ENCODE measurements around the gene BMP15. TPM values are rescaled to one million over a fixed set of nuclear protein-coding genes. Genes with fewer than 3 reads are reported as not detected.

BMP15 gene
- total RNA-seq, 2 experiments from 2014 or later, result not detected

DNA sequence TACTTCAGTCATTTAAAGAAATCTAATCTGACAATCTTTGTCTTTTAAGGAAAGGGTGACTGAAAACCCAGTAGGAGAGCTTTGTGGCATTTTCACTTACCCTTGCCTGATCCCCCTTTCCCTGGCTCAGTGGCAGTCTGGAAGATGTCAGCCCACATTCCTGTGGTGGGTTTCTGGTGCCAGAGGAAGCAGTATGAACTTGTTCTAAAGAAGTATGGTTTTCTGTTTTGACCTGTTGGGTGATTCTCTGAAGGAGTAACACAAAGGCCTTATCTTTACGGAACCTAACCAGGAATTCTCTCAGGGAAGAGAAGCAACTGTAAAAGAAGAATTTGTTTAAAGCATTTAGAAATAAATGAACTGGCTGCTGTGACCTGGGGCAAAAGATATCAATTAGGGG is 41.9 kb downstream of the BMP15 start:
- H3K27ac ChIP-seq (ENCODE audit: low read depth in 1 of 2, low read length in 2 of 2), result no peak overlapping the region
- POLR2A ChIA-PET, result no interaction called here
- H3K36me3 ChIP-seq (ENCODE audit: insufficient read depth, low read length), result no peaks in the 10 kb centered on the region
- ATAC-seq (ENCODE audit: poor library complexity) (no peak), DNase-seq (no peak)
- peaks cover 0 to 4% of the 10 kb centered on the region in 2 experiments for H3K27me3 ChIP-seq (ENCODE audit: control insufficient read depth in 1 of 2, insufficient read depth in 2 of 2, low read length in 2 of 2)
- H3K4me3 ChIP-seq (ENCODE audit: low read length), result no peak overlapping the region
- Mint-ChIP-seq H3K27me3 (peaks cover 13% of the 10 kb centered on the region), H3K4me1 (ENCODE audit: low read depth) (no peaks in the 10 kb centered on the region), H3K4me3 (no peak overlapping the region), H3K36me3 (ENCODE audit: low read depth) (no peaks in the 10 kb centered on the region), H3K27ac (no peak overlapping the region), H3K9me3 (no peaks in the 10 kb centered on the region)
- intact Hi-C loops (cut with DNase I, micrococcal nuclease), result no loop called here
- no peak for TF ChIP-seq CTCF (IDR thresholded peaks at IDR 0.05)
- CTCF ChIA-PET, result no interaction called here
- H3K4me1 ChIP-seq (ENCODE audit: insufficient read depth, low read length), result no peaks in the 10 kb centered on the region
- no peaks in the 10 kb centered on the region for H3K9me3 ChIP-seq (ENCODE audit: control insufficient read depth in 1 of 2, insufficient read depth in 1 of 2, low read length in 2 of 2)

DNA sequence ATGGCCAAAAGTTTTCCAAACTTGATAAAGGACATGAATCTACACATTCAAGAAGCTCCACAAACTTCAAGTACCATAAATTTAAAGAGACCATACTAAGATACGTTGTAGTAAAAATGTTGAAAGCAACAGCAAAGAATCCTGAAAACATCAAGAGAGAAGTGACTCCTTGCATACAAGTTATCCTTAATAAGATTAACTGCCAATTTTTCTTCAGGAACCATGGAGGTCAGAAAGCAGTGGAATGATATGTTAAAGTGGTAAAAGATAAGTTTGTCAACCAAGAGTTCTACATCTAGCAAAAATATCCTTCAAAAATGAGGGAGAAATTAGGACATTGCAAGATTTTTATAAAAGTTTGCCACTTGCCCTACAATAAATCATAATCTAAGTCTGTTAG is 43.3 kb downstream of the BMP15 start:
- Histone ChIP-seq H3K36me3 (ENCODE audit: insufficient read depth, low read length) (no peaks in the 10 kb centered on the region), H3K4me1 (ENCODE audit: insufficient read depth, low read length) (no peaks in the 10 kb centered on the region), H3K27me3 (ENCODE audit: control insufficient read depth in 1 of 2, insufficient read depth in 2 of 2, low read length in 2 of 2) (peaks cover 0 to 4% of the 10 kb centered on the region in 2 experiments), H3K4me3 (ENCODE audit: low read length) (no peak overlapping the region), H3K9me3 (ENCODE audit: control insufficient read depth in 1 of 2, insufficient read depth in 1 of 2, low read length in 2 of 2) (no peaks in the 10 kb centered on the region), H3K27ac (ENCODE audit: low read depth in 1 of 2, low read length in 2 of 2) (no peak overlapping the region)
- no peak for TF ChIP-seq CTCF (IDR thresholded peaks at IDR 0.05)
- H3K9me3 Mint-ChIP-seq, result no peaks in the 10 kb centered on the region
- no peaks in the 10 kb centered on the region for H3K36me3 Mint-ChIP-seq (ENCODE audit: low read depth)
- H3K27me3 Mint-ChIP-seq, result peaks cover 13% of the 10 kb centered on the region
- CTCF ChIA-PET, result no interaction called here
- H3K27ac Mint-ChIP-seq, result no peak overlapping the region
- no peak for DNase-seq
- POLR2A ChIA-PET, result no interaction called here
- intact Hi-C loops (cut with DNase I, micrococcal nuclease), result no loop called here
- ATAC-seq (ENCODE audit: poor library complexity), result no peak
- no peak overlapping the region for H3K4me3 Mint-ChIP-seq
- H3K4me1 Mint-ChIP-seq (ENCODE audit: low read depth), result no peaks in the 10 kb centered on the region

DNA sequence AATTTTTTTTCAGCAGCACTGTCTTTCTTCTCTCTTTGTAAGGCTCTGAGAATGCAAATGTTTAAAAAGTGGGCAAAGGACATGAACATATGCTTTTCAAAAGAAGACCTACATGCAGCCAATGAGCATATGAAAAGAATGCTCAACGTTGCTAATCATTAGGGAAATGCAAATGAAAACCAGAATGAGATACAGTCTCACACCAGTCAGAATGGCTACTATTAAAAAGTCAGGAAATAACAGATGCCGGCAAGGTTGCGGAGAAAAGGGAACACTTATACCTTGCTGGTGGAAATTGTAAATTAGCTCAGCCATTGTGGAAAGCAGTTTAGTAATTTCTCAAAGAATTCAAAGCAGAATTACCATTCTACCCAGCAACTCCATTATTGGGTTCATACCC is 51.6 kb downstream of the BMP15 start:
- Histone ChIP-seq H3K27me3 (ENCODE audit: control insufficient read depth in 1 of 2, insufficient read depth in 2 of 2, low read length in 2 of 2) (no peaks in the 10 kb centered on the region), H3K9me3 (ENCODE audit: control insufficient read depth in 1 of 2, insufficient read depth in 1 of 2, low read length in 2 of 2) (no peaks in the 10 kb centered on the region), H3K27ac (ENCODE audit: low read depth in 1 of 2, low read length in 2 of 2) (no peak overlapping the region), H3K4me1 (ENCODE audit: insufficient read depth, low read length) (no peaks in the 10 kb centered on the region), H3K36me3 (ENCODE audit: insufficient read depth, low read length) (no peaks in the 10 kb centered on the region), H3K4me3 (ENCODE audit: low read length) (no peak overlapping the region)
- intact Hi-C loops (cut with DNase I, micrococcal nuclease), result no loop called here
- Mint-ChIP-seq H3K4me3 (no peak overlapping the region), H3K9me3 (no peaks in the 10 kb centered on the region), H3K27ac (no peak overlapping the region), H3K36me3 (ENCODE audit: low read depth) (no peaks in the 10 kb centered on the region), H3K27me3 (no peaks in the 10 kb centered on the region), H3K4me1 (ENCODE audit: low read depth) (no peaks in the 10 kb centered on the region)
- ChIA-PET POLR2A (no interaction called here), CTCF (no interaction called here)
- no peak for DNase-seq
- TF ChIP-seq CTCF (IDR thresholded peaks at IDR 0.05), result no peak
- no peak for ATAC-seq (ENCODE audit: poor library complexity)

Data from CD4-positive, alpha-beta T cell (primary cell).